CD4-positive, alpha-beta T cell treated with Interleukin-10 for 1 hour (primary cell): ENCODE results near the gene MAP2K2.
A peak's percentile ranks its signal among the peaks of the same experiment; 100 is the strongest.
"Not testable (repeated sequence)": the region's sequence is repeated elsewhere in the genome, so short reads cannot be mapped to it uniquely, and the experiment has no call there.

ENCODE experiments used
- DNase-seq: peaks from one replicate; pipeline ENCODE4 v3.0.0-alpha.2; 2020

The MAP2K2 gene

DNA sequence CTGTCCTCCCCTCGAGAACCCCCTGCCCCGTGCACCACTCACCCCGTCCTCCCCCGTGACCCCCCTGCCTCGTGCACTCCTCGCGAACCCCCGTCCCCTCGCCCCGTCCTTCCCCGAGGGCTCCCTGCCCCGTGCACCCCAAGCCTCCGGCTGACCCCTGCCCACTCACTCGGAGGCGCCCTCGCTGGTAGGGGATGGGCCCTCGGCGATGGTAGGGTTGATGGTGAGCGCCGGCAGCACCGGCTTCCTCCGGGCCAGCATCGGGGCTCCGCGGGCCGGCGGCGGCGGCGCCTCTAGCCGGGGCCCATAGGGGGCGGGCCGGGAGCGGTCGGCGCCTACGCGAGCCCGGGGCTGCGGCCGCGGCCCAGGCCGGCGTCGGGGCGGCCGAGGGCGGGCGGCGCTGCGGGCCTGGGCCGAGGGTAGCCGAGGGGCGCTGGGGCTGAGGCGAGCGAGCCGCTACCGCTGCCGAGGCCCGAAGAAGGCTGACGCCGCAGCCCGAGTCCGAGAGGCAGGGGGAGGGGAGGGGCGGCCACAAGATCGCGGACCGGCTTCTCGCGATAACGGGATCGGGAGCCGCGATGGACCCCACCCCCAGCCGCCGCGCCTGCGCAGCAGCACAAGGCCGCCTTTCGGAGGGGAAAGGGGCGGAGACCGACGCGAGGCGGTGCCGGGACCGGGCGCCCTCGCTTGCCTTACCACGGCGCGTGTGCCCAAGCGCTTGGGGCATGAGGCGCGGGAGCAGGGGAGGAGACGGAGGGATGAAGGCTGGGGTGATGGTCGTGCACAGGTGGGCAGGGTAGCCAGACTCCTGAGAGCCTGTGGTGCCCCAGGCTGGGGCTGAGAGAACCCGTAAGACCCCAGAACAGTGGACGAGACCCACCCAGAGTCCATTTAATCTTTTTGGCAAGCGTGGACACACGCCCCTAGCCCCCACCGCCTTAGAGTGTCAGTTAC, at the start of gene MAP2K2:
Gene MAP2K2, minus strand, starts transcription at position 508 of the 954 bp plus-strand sequence. Its CDS starts 247 bp downstream, at position 261.
- DNase-seq: peak; percentile 96

DNA sequence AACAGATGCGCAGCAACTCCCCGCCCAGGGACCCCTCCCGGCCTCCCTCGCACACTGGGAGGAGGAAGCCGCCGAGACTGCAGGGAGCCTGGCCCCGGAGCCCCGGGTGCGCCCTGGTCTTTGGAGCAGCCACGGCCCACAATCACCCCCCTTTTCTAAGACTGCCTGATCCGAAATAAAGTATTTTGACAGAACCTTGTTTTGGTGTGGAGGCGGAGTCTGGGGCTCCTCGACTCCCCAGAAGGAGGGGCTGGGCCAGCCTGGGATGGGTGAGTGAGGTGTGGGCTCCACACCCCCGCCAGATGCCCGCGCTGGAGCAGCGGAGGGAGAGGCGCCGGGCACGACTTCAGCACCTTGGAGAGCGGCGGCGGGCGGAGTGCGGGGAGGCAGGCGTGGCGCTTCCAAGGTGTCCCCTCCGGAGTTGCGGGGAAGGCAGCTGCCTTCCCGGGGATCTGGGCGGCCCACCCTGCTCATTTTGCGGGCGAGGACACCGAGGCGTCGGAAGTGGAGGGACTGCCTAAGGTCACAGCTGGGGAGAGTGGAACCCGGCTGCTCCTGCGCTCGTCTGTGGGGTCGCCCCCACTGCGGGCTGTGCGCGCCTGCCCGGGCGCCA, 49.0 kb upstream of the MAP2K2 start:
- peak; percentile 64 for DNase-seq

DNA sequence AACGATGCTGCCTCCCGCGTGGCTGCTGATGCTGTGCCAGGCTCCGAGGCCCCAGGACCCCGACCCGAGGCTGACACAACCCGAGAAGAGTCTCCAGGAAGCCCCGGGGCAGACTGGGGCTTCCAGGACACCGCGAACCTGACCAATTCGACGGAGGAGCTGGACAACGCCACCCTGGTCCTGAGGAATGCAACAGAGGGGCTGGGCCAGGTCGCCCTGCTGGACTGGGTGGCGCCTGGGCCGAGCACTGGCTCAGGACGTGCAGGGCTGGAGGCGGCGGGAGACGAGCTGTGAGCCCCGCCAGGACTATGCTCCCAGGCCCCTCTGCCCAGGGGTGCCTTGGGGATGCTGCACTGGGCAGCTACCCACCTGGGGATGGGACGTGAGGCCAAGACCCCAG, 47.8 kb upstream of the MAP2K2 start:
- DNase-seq: no peak

DNA sequence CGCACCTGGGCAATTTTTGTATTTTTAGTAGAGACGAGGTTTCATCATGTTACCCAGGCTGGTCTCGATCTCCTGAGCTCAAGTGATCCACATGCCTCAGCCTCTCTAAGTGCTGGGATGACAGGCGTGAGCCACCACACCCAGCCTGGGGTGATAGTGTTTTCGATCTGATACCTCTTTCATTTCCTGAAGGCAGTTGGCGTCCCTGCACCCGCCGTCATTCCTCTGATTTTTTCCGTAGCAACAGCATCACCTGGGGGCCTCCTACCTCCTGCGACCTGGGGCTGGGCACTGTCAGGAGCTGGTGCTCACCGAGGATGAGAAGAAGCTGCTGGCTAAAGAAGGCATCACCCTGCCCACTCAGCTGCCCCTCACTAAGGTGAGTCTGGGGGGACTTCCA, 40.3 kb upstream of the MAP2K2 start:
- DNase-seq: no peak

DNA sequence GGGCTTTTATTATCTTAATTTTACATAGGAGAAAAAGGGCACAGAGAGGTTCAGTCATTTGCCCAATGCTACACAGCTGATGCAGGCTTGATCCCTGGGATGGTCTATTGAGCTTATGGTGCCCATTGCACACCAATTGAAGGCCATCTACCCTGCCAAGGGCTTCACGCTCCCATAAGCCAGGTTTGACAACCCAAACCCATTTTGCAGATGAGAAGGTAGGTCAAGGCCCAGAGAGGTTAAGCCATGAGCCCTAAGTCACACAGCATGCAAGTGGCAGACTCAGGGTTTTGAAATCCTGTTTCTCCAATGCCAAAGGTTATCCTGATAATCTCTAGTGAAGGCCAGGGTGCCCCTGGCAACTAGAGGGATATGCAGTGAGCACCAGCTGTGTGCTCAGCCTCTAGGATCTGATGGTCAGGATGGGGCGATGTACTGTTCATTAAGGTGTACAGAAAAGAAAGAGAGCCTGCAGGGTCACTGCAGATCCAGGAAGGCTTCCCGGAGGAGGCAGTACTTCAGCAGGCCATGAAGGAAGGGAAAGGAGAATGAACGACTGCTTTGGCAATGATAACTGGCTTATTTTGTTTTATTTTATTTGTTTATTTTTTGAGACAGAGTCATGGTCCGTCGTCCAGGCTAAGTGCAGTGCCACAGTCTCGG, 37.6 kb upstream of the MAP2K2 start:
- no peak for DNase-seq

DNA sequence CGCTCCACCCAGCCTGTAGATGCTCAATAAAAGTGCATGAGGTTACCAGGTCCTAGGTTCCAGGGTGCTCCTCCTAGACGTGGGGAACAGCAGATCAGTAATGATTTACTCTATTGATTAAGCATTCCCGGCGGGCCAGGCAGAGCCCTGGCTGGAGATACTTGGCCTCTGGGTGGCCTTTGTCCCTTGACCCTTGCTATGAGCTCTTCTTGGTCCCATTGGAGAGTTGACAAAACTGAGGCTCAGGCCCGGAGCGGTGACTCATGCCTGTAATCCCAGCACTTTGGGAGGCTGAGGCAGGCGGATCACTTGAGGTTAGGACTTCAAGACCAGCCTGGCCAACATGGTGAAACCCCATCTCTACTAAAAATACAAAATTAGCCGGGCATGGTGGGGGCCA, 34.0 kb upstream of the MAP2K2 start:
- not testable (repeated sequence) for DNase-seq

DNA sequence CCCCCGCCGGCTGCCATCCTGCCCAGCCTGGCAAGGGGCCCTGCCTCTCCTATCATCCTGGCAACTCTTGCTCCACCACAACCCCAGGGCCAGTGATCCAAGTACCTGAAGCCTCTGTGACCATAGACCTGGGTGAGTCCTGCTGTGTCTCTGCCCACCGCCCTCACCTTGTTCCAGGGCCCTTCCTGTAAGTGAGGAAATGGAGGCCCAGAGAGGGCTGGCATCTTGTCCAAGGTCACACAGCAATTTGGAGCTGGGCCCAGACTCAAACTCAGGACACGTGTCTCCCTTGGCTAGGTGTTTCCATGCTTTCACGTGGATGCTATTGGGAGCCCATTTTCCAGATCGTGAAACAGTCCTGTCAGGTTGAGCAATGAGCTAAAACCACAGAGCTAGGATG, 33.2 kb upstream of the MAP2K2 start:
- no peak for DNase-seq

DNA sequence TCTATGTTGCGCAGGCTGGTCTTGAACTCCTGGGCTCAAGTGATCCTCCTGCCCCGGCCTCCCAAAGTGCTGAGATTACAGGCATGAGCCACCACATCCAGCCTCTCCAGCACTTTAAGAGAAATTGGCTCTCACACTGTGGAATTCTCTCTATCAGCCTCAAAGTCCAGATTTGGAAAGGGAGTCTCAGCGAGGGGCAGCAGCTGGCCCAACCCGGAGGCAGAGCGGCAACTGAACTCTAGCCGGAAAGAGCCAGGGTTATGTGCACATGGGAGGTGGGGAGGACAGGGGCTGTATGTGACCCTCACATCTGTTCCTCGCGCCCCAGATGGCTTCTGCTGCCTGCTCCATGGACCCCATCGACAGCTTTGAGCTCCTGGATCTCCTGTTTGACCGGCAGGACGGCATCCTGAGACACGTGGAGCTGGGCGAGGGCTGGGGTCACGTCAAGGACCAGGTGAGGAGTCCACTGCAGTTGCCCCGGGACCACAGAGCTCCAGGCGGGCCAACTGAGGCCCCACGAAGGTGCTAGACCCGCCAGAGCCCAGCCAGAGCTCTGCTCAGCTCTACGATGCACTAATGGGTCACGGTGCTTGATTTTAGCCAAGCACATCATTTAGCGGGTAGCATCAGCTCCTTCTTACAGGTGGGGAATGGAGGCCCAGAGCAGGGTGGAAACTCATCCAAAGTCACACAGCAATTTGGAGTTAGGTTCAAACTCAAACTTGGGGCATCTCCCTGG, 30.8 kb upstream of the MAP2K2 start:
- DNase-seq: no peak

DNA sequence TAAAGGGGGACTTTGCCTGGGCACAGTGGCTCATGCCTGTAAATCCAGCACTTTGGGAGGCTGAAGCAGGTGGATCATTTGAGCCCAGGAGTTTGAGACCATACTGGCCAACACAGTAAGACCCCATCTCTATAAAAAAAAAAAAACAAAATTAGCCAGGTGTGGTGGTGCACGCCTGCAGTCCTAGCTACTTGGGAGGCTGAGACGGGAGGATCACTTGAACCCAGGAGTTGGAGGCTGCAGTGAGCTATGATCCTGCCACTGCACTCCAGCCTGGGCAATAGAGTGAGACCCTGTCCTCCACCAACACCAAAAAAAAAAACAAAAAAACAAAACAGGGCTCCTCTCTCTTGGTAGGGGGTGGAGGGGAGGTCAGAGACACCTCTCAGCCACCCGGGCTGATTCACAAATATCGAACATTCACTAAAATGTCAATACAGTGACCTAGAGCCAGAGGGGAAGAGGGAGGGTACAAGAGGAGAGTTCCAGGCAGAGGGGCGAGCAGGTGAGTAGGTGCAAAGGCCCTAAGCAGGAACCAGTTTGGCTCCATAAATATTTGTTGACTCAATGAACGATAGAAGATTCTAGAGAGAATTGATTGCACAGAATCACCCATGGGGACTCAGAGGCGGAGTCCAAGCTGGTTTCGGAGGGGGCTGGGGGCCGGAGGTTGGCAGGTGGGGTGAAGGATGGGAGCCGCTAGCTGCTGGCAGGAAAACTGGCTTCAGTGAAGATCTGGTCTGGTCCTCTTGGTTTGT, 28.5 kb upstream of the MAP2K2 start:
- DNase-seq: no peak

DNA sequence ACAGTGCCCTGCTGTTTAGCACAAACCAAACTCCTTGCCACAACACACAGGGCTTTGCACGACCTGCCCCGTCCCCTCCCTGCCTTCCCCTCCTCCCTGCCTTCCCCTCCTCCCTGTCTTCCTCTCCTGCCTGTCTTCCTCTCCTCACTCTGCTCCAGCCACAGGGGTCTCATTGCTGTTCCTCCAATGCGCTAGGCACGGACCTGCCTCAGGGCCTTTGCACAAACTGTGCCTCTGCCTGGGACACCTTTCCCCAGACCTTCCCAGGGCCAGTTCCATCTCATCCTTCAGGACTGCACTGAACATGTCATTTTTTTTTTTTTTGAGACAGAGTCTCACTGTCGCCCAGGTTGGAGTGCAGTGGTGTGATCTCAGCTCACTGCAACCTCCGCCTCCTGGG, 27.7 kb upstream of the MAP2K2 start:
- no peak for DNase-seq

DNA sequence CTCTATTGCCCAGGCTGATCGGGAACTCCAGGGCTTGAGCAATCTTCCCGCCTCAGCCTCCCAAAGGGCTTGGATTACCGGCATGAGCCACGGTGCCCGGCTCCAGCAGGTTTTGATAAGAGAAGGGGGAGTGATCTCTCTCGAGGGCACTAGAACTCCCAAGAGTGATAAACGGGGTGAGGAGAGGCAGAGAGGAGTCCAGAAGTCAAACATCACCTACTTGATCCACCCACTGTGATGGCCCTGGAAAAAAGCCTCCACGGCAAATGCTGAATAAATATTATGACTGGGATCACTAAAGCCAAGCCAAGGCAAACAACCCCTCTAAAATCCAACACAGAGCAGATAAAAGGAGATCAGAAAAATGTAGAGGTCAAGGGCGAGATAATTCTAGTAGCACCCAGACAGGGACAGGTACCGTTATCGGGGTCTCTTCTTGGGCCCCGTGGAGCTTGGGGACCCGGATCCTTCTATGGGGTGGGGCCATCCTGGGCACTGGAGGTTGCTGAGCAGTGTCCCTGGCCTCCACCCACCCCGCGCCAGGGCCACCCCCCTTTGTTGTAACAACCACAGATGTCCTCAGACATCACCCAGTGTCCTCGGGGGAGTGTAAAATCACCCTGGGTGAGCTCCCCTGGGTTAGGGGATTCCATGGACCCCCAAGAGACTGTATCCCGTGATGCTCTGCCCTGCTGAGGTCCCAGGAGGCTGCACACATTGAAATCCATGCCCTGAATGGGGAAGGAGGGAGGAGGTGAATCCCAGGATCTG, 25.8 kb upstream of the MAP2K2 start:
- DNase-seq: no peak

DNA sequence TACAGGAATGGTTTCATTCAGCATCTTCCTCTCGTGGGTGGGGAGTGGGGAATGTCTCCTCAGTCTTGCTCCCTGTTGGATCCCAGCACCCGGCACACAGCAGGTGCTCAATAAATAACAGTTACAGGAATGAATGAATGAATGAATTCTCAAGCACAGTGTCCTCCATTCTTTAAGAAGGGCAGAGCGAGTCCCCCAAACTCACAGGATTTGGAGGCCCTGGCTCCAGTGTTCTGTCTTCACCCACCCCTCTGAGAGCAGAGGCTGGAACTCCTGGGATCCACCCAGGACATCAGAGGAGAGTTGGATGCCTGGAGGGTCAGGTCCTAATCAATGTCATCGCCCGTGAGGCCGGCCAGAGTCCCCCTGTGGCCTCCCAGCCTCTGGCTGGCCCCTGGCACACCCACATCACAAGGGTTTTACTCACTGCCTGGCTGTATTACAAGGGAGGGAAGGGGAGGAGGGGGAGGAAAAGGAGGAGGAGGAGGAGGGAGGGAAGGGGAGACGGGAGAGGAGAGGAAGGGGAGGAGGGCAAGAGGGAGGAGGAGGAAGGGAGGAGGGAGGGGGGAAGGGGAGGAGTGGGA, 20.8 kb upstream of the MAP2K2 start:
- no peak for DNase-seq

DNA sequence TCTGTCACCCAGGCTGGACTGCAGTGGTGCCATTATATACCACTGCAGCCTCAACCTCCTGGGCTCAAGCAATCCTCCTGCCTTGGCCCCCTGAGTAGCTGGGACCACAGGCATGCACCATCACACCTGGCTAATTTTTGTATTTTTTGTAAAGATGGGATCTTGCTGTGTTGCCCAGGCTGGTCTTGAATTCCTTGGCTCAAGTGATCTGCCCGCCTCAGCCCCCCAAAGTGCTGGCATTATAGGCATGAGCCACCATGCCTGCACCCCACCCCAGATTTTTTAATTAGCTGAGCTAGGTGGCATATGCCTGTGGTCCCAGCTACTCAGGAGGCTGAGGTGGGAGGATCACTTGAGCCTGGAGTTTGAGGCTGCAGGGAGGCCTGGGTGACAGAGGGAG, 19.0 kb upstream of the MAP2K2 start:
- DNase-seq: not testable (repeated sequence)

DNA sequence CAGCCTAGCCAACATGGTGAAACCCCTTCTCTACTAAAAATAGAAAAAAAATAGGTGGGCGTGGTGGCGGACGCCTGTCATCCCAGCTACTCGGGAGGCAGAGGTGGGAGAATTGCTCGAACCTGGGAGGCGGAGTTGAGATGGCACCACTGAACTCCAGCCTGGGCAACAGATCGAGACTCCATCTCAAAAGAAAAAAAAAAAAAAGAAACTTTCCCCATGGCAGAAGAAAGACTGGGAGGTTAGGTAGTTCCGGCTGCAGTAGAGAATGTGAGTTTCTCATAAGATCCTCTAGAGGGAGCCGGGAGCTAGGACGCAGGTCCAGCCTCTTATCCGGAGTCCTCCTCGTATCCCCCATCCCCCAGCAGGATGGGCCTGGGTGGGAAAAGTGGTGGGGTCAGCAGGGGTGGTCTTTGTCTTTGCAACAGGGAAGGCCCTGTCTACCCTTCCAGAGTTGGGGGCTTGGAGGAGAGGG, 16.4 kb upstream of the MAP2K2 start:
- peak; percentile 47 for DNase-seq

DNA sequence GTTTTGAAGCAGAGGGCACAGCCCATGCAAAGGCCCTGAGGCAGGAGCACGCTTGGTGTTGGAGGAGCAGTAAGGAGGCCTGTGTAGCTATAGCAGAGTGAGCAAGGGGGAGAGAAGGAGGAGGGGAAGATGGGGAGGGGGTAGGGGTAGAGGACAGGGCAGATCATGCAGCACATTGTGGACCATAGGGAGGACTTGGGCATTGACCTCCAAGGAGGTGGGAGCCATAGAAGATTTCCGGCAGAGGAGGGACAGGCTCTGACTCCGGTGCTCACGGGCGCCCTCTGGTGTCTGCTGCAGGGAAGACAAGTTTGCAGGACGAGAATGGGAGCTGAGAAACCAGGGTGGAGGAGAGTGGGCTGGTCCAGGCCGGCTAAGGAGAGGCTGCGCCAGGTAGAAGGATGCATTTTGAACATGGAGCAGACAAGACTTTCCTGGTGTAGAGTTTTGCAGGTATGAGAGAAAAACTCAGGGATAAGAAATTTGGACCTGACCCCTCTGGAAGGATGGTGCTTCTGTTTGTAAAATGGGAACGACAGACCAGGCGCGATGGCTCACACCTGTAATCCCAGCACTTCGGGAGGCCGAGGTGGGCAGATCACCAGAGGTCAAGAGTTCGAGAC, 15.8 kb upstream of the MAP2K2 start:
- peak; percentile 87 for DNase-seq

DNA sequence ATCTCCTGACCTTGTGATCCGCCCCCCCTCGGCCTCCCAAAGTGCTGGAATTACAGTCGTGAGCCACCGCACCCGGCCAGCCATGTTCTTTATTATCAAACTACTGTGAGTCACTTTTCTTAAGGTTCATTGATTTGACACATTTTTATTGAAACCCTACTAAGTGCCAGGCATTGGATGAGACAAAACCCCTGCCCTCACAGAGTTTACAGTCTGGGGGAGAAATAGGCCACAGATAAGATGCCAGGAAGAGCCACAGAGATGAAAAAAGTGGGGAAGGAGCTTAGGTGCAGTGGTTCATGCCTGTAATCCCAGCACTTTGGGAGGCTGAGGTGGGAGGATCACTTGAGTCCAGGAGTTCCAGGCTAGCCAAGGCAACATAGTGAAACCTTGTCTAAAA, 14.5 kb upstream of the MAP2K2 start:
- no peak for DNase-seq

DNA sequence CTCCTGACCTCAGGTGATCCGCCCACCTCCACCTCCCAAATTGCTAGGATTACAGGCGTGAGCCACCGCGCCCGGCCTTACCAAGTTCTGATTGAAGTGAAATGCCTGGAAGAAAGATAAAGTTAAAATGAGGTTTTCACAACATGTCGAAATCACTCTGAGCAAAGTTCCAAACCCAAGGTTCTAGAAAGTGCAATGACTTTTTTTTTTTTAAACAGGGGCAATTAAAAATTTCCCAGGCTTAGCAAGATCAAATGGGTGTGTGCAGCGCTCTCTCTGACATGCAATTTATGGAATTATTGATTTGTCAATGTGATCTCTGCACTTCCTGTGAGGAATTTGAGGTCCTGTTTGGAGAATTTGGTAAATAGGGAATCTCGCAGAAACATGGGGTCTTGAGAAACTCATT, 12.8 kb upstream of the MAP2K2 start:
- no peak for DNase-seq

DNA sequence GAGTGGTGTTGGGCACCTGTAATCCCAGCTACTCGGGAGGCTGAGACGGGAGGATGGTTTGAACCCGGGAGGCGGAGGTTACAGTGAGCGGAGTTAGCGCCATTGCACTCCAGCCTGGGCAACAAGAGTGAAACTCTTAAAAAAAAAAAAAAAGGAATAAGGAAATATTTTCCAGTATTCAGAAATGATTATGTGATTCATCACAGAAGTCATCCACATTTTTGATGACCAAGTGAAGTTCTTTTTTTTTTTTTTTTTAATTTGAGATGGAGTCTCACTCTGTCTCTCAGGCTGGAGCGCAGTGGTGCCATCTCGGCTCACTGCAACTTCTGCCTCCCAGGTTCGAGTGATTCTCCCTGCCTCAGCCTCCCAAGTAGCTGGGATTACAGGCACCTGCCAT, 11.5 kb upstream of the MAP2K2 start:
- DNase-seq: not testable (repeated sequence)

DNA sequence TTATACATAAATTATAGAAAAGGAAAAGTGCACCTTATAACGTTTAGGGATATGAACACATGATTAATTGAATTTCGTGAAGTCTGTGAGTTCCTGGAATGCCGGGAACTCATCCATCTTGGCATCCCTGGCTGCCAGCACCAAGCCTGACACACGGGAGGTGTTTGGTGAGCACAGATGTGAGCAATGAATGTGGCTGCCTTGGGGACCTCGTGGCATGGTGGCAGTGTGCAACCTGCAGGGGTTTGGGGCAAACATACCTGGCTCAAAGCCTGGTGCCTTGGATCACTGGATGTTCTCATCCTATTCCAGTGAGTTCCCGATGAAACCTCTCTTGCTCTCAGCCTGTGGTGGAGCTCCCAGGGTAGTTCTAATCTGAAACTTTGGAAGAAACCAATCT, 10.4 kb upstream of the MAP2K2 start:
- no peak for DNase-seq

DNA sequence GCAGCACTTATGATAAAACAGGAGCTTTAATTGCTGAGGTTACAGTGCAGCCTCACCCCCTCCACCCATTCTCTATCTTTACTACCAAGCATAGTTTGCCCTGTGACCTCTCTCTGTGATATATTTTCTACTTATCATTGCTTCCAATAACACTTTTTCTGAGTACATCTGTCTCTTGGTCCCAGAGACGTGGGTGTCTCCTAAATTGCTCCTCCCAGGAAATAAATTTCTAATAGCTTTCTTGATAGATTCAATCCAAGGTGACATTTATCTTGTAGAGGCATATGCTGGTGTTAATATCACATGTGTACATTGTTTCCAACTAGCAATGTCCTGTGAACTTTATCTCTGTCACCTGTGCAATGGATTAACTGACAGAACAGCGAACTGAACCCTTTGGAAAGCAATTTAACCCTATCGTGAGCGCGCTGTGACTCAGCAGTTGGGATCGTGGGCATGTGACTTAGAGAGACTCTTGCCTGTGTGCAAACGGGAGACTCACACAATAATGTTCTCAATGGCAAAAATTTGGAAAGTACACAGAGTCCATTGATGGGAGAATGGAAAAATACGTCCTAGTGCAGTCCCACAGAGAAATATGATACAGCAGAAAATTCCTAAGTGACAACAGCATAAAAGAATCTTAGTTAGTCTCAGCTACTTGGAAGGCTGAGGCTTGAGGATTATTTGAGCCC, 7.0 kb upstream of the MAP2K2 start:
- no peak for DNase-seq
